Panc1 (cell line): Measurements from ENCODE around the gene HERC5. TPM values are rescaled to one million over a fixed set of nuclear protein-coding genes. Genes with fewer than 3 reads are reported as not detected.

Experiments used
- ATAC-seq: fragments of 200-7000 bp; cut with Tn5 transposase; 2 replicates; pipeline ENCODE4 v1.9.1; 2020; ENCODE audit warnings: mild to moderate bottlenecking, moderate library complexity
- BruUV-seq: library from RNA; stranded (reverse); fragments of 400-500 nt; replicated peaks from 2 replicates; lab custom pipeline; 2021; lab: Mats Ljungman, UMichigan
- CTCF ChIA-PET: fragments of 300-600 bp; sonication (Branson Sonifier 250); formaldehyde crosslinking; loops from one replicate; lab custom pipeline; 2022; ENCODE audit warnings: antibody characterized with exemption; lab: Charles Lee
- POLR2A ChIA-PET: fragments of 300-600 bp; sonication (Branson Sonifier 250); formaldehyde crosslinking; loops from one replicate; lab custom pipeline; 2022; ENCODE audit warnings: antibody characterized with exemption; lab: Charles Lee
- DNase-seq: peaks from one replicate; pipeline ENCODE4 v3.0.0-alpha.2; 2010; ENCODE audit warnings: low read depth, low spot score
- H3K27ac ChIP-seq: 2 replicates; pipeline ENCODE4 v1.5.1; 2011; ENCODE audit warnings: mild to moderate bottlenecking, low read length, inconsistent platforms
- H3K27me3 ChIP-seq: fragments of 200-500 bp; sonication (Bioruptor generic); 2 replicates; pipeline ENCODE4 v1.6.0; 2014; ENCODE audit warnings: low read length, inconsistent platforms; ENCODE audit not compliant: control insufficient read depth, insufficient read depth
- H3K36me3 ChIP-seq: fragments of 200-500 bp; sonication (Bioruptor generic); 2 replicates; pipeline ENCODE4 v1.5.1; 2014; ENCODE audit warnings: inconsistent platforms, mild to moderate bottlenecking, low read length, moderate library complexity; ENCODE audit not compliant: control insufficient read depth, insufficient read depth
- H3K4me1 ChIP-seq: 2 replicates; pipeline ENCODE4 v1.5.1; 2011; ENCODE audit warnings: inconsistent platforms, mild to moderate bottlenecking, low read length, moderate library complexity; ENCODE audit not compliant: control insufficient read depth, insufficient read depth
- H3K4me3 ChIP-seq, 2 experiments: 2 replicates each; pipeline ENCODE4 v1.5.1; 2011 to 2012; ENCODE audit warnings: low read depth in 2 of 2, low read length in 2 of 2, mild to moderate bottlenecking in 2 of 2, inconsistent platforms in 1 of 2, moderate library complexity in 1 of 2
- H3K9me3 ChIP-seq: fragments of 200-500 bp; sonication (Bioruptor generic); 2 replicates; pipeline ENCODE4 v1.5.1; 2014; ENCODE audit warnings: low read depth, mild to moderate bottlenecking, inconsistent platforms, low read length, moderate library complexity; ENCODE audit not compliant: control insufficient read depth, insufficient read depth
- POLR2AphosphoS5 ChIP-seq: IDR thresholded peaks from 2 replicates; pipeline ENCODE4 v1.6.1; 2012; ENCODE audit warnings: mild to moderate bottlenecking, low read depth, low read length, moderate library complexity
- SIN3A ChIP-seq: IDR thresholded peaks from 2 replicates; pipeline ENCODE4 v1.6.1; 2012; ENCODE audit warnings: low read depth, mild to moderate bottlenecking, low read length, moderate library complexity, borderline replicate concordance; ENCODE audit not compliant: insufficient read depth
- TCF7L2 ChIP-seq: IDR thresholded peaks from 2 replicates; pipeline ENCODE4 v1.6.1; 2011; ENCODE audit warnings: mild to moderate bottlenecking, low read depth, low read length, inconsistent platforms
- in situ Hi-C: cut with HindIII; loops from 2 replicates; pipeline ENCODE4 v1.10.0; 2016; ENCODE audit warnings: low sequenced_read_pairs, low pct_unique_long_range_greater_than_20kb
- intact Hi-C: fragments of 100-400 bp; cut with micrococcal nuclease; formaldehyde crosslinking; loops from one replicate; pipeline ENCODE4 v1.10.0; 2022; ENCODE audit not compliant: unreplicated experiment
- total RNA-seq: library from RNA; stranded (reverse); gene quantifications from one replicate; pipeline ENCODE4 v1.2.1, GENCODE V29; 2021; ENCODE audit not compliant: unreplicated experiment
- TF ChIP-seq, protein P1 (sequence below), 2 experiments: IDR thresholded peaks; 2 replicates each; pipeline ENCODE4 v1.6.1; 2011 to 2012; ENCODE audit warnings: low read depth in 2 of 2, control low read depth in 1 of 2, low read length in 1 of 2, mild to moderate bottlenecking in 1 of 2, moderate library complexity in 1 of 2; ENCODE audit not compliant: insufficient read depth in 1 of 2
- TF ChIP-seq, protein P2 (sequence below): fragments of 450-650 bp; IDR thresholded peaks from 2 replicates; pipeline ENCODE4 v1.5.1; 2017; ENCODE audit warnings: mild to moderate bottlenecking

HERC5 gene
- total RNA-seq, 1 experiment from 2014 or later = 6.7 TPM

DNA sequence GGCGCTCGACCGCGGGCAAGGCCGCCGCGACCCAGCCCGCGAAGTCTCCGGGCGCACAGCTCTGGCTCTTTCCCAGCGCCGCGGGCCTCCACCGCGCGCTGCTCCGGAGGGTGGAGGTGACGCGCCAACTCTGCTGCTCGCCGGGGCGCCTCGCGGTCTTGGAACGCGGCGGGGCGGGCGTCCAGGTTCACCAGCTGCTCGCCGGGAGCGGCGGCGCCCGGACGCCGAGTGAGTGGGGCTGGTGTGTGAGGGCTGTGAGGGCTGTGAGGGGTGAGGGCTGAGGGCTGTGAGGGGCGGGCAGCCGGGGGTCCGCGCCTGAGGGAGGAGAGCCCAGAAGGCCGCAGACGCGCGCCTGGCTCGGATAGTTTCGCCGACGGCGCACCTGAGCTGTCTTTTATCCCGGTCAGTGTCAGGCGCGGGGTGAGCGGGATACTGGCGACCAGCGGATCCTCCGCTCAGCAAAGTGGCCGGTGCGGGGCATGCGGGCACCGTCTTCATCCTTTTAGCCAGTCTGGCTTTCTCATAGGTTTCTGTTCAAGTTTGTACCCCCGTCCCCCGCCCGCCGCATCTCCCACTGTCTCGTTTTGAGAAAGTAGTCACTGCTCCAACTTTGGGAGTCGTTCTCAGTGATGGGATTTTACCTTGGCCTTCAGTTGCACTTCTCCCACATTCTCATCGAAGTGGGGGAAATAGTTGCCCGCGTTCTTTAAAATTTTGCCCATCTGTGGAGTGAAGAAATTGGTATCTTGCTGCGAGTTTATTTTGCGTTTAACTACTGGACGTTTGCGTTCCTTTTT lies 586 bp downstream of the HERC5 start:
- Histone ChIP-seq H3K4me1 (no peaks in the 10 kb centered on the region), H3K27me3 (peaks cover 7% of the 10 kb centered on the region; the same call in 1 of the 2 replicates), H3K4me3 (peak overlapping the region; percentile 53 to 57), H3K36me3 (no peaks in the 10 kb centered on the region), H3K27ac (no peak overlapping the region), H3K9me3 (no peaks in the 10 kb centered on the region)
- CTCF ChIA-PET = interaction anchor here (0.9 kb wide), 1 partner anchor 58 kb away, joined by 4 read pairs; no protein-coding TSS in a partner anchor
- POLR2A ChIA-PET = no interaction called here
- no TSS peak for BruUV-seq
- ATAC-seq (peak; percentile 70), DNase-seq (no peak)
- intact Hi-C loops (loop anchor here (2.0 to 5.0 kb wide), 3 partner anchors 80 to 239 kb away; partner anchors contain the start of genes HERC6 and PPM1K), in situ Hi-C loops (no loop called here)
- TF ChIP-seq, protein P1, sequence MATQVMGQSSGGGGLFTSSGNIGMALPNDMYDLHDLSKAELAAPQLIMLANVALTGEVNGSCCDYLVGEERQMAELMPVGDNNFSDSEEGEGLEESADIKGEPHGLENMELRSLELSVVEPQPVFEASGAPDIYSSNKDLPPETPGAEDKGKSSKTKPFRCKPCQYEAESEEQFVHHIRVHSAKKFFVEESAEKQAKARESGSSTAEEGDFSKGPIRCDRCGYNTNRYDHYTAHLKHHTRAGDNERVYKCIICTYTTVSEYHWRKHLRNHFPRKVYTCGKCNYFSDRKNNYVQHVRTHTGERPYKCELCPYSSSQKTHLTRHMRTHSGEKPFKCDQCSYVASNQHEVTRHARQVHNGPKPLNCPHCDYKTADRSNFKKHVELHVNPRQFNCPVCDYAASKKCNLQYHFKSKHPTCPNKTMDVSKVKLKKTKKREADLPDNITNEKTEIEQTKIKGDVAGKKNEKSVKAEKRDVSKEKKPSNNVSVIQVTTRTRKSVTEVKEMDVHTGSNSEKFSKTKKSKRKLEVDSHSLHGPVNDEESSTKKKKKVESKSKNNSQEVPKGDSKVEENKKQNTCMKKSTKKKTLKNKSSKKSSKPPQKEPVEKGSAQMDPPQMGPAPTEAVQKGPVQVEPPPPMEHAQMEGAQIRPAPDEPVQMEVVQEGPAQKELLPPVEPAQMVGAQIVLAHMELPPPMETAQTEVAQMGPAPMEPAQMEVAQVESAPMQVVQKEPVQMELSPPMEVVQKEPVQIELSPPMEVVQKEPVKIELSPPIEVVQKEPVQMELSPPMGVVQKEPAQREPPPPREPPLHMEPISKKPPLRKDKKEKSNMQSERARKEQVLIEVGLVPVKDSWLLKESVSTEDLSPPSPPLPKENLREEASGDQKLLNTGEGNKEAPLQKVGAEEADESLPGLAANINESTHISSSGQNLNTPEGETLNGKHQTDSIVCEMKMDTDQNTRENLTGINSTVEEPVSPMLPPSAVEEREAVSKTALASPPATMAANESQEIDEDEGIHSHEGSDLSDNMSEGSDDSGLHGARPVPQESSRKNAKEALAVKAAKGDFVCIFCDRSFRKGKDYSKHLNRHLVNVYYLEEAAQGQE (IDR thresholded peaks at IDR 0.05; ENCODE audit: insufficient read depth in 1 of 2, low read depth in 2 of 2, low read length in 1 of 2) = no peak
- TF ChIP-seq POLR2AphosphoS5 (no peak), TCF7L2 (no peak), SIN3A (no peak)
- TF ChIP-seq, protein P2, sequence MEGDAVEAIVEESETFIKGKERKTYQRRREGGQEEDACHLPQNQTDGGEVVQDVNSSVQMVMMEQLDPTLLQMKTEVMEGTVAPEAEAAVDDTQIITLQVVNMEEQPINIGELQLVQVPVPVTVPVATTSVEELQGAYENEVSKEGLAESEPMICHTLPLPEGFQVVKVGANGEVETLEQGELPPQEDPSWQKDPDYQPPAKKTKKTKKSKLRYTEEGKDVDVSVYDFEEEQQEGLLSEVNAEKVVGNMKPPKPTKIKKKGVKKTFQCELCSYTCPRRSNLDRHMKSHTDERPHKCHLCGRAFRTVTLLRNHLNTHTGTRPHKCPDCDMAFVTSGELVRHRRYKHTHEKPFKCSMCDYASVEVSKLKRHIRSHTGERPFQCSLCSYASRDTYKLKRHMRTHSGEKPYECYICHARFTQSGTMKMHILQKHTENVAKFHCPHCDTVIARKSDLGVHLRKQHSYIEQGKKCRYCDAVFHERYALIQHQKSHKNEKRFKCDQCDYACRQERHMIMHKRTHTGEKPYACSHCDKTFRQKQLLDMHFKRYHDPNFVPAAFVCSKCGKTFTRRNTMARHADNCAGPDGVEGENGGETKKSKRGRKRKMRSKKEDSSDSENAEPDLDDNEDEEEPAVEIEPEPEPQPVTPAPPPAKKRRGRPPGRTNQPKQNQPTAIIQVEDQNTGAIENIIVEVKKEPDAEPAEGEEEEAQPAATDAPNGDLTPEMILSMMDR = no peak

DNA sequence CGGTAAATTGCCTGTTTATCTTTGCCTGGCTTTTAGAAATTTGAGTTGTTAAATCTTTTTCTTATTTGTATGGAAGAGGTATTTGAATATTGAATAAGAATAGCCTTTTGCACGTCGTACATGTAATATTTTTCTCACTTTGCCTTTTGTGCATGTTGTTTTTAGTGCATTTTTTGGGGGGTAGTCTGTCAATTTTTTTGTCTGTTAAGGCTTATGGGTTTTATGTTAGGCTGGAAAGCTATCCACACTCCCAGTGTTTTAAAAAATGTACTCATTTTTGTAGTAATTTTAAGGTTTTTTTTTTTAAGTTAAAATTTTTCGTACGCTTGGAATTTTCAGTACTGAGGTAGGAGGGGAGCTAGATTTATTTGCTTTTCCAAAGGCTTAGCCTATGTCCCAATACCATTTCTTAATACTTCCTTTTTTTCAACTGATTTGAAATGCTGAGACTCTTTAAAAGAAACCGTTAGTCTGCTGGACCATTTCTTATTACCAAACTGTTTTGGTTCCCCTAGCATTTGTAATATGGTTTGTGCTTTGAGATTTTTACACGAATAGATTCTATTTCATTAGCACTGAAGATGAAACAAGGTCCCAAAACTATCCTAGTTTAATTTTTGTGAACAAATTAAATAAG lies 1.3 kb downstream of the HERC5 start:
- Histone ChIP-seq H3K27ac (no peak overlapping the region), H3K4me3 (peak overlapping the region; percentile 53 to 57; a peak in 2 of 4 replicates), H3K9me3 (no peaks in the 10 kb centered on the region), H3K36me3 (no peaks in the 10 kb centered on the region), H3K4me1 (no peaks in the 10 kb centered on the region), H3K27me3 (peaks cover 7% of the 10 kb centered on the region; the same call in 1 of the 2 replicates)
- in situ Hi-C loops (no loop called here), intact Hi-C loops (loop anchor here (5.0 kb wide), 2 partner anchors 81 to 176 kb away; partner anchors contain the start of genes HERC6 and PPM1K)
- DNase-seq (no peak), ATAC-seq (no peak)
- TF ChIP-seq SIN3A = no peak
- TF ChIP-seq TCF7L2 = no peak
- no peak for TF ChIP-seq POLR2AphosphoS5
- TF ChIP-seq, protein P1 (IDR thresholded peaks at IDR 0.05; ENCODE audit: insufficient read depth in 1 of 2, low read depth in 2 of 2, low read length in 1 of 2) = no peak
- TF ChIP-seq, protein P2 = no peak
- BruUV-seq = TSS peak; percentile 75
- POLR2A ChIA-PET = no interaction called here
- CTCF ChIA-PET = no interaction called here
